ENCODE data around the gene ADH1A.
"Not testable (repeated sequence)": the region's sequence is repeated elsewhere in the genome, so short reads cannot be mapped to it uniquely, and the experiment has no call there.

Gene ADH1A

GRCh38 chr4:99281261-99281660, 9.5 kb downstream of the ADH1A start:
- no peak for DNase-seq (ENCODE audit: low spot score)

GRCh38 chr4:99276417-99276816, 14.4 kb downstream of the ADH1A start:
- DNase-seq (ENCODE audit: low spot score) = no peak

- DNase-seq (ENCODE audit: low spot score) = no peak
Measured at GRCh38 chr4:99275885-99276284, 14.9 kb downstream of the ADH1A start.

- DNase-seq (ENCODE audit: low spot score) = no peak
Measured at GRCh38 chr4:99275050-99275449, 15.7 kb downstream of the ADH1A start.

- DNase-seq (ENCODE audit: low spot score) = no peak
Measured at GRCh38 chr4:99273704-99274103, 17.1 kb downstream of the ADH1A start.

- DNase-seq (ENCODE audit: low spot score) = no peak
Measured at GRCh38 chr4:99264927-99265326, 25.9 kb downstream of the ADH1A start.

DNA sequence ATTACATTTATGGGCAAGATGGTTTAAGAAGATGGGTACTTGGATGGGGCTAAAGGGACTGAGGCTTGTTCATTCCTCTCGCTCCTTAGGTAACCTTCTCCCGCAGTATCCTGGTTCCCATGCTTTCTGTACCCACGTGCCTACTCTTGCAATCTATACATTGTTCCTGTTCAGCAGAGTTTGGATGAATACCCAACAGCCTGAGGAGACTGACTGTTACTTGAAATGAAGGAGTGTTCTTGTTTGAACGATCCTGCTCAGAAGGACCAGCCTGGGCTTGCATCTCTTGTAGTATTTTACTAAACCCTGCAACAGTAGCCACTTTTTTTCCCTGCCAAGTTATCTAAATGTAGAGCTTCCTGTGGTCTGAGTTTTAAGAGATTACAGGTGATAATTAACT, 38.0 kb downstream of the ADH1A start:
- DNase-seq (ENCODE audit: low spot score) = no peak

- DNase-seq (ENCODE audit: low spot score) = no peak
Measured at GRCh38 chr4:99248714-99249113, 42.1 kb downstream of the ADH1A start.

DNA sequence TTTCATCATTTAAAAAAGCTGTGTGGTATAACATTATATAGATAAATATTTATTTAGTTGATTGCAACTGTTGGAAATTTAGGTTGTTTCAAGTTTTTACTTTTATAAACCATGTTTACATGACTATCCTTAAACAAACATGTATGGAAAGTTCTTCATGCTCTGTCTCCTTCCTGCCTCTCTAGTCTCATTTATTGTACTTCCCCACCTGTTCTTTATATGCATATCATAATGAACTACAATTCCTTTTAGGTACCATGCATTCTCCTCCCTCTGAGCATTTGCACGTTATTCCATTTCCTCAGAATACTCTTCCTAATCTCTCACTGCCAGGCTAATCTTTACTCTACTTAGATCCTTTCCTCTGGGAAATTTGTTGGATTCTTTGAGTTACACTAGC, 54.8 kb downstream of the ADH1A start:
- no peak for DNase-seq (ENCODE audit: low spot score)

GRCh38 chr4:99234331-99235010, 56.3 kb downstream of the ADH1A start:
- no peak for DNase-seq (ENCODE audit: low spot score)

DNA sequence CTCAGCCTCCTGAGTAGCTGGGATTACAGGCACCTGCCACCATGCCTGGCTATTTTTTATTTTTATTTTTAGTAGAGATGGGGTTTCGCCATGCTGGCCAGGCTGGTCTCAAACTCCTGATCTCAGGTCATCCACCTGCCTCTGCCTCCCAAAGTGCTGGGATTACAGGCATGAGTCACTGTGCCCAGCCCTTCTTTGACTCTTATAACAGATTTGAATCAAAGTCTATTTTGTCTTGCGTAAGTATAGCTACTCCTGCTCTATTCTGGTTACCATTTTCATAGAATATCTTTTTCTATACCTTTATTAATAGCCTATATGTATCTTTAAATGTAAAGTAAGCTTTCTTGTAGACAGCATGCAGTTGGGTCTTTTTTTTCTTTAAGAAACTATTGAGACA, 57.4 kb downstream of the ADH1A start:
- DNase-seq (ENCODE audit: low spot score) = not testable (repeated sequence)

DNA sequence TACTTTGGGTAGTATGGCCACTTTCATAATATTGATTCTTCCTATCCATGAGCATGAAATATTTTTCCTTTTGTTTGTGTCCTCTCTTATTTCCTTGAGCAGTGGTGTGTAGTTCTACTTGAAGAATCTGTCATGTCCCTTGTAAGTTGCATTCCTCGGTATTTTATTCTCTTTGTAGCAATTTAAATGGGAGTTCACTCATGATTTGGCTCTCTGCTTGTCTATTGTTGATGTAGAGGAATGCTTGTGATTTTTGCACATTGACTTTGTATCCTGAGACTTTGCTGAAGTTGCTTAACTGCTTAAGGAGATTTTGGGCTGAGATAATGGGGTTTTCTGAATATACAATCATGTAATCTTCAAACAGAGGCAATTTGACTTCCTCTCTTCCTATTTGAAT, 62.1 kb downstream of the ADH1A start:
- not testable (repeated sequence) for DNase-seq (ENCODE audit: low spot score)

DNA sequence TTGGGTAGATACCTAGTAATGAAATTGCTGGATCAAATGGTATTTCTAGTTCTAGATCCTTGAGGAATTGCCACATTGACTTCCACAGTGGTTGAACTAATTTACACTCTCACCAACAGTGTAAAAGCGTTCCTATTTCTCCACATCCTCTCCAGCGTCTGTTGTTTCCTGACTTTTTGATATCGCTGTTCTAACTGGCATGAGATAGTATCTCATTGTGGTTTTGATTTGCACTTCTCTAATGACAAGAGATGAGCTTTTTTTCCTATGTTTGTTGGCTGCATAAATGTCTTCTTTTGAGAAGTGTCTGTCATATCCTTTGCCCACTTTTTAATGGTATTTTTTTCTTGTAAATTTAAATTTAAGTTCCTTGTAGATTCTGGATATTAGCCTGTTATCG, 63.1 kb downstream of the ADH1A start:
- not testable (repeated sequence) for DNase-seq (ENCODE audit: low spot score)
